ENCODE data around the gene FRS2.

Gene FRS2

GRCh38 chr12:69474456-69474855 is 4.3 kb downstream of the FRS2 start:
- no peak overlapping the region for H3K4me3 ChIP-seq (replicated peaks; ENCODE audit: insufficient read depth, low read length)
- DNase-seq (ENCODE audit: low read depth in 1 of 2, low spot score in 1 of 2) = no peak
- no peak overlapping the region for H3K27ac ChIP-seq (replicated peaks)
- H3K27me3 ChIP-seq (ENCODE audit: insufficient read depth, poor library complexity, severe bottlenecking) = no peaks in the 10 kb centered on the region
- no peak for TF ChIP-seq REST (IDR thresholded peaks at IDR 0.05; ENCODE audit: insufficient replicate concordance, low read depth)
- TF ChIP-seq GABPA (IDR thresholded peaks at IDR 0.05; ENCODE audit: low read depth) = no peak
- TF ChIP-seq POLR2AphosphoS5 (IDR thresholded peaks at IDR 0.05; ENCODE audit: low read depth) = no peak
- TF ChIP-seq SPI1 (IDR thresholded peaks at IDR 0.05; ENCODE audit: borderline replicate concordance, low read depth) = no peak
- no peak for TF ChIP-seq CTCF (IDR thresholded peaks at IDR 0.05; ENCODE audit: insufficient read depth, low read length)

GRCh38 chr12:69475237-69475975 is 5.2 kb downstream of the FRS2 start:
- no peak for DNase-seq (ENCODE audit: low read depth in 1 of 2, low spot score in 1 of 2)
- Histone ChIP-seq H3K4me3 (replicated peaks; ENCODE audit: insufficient read depth, low read length) (no peak overlapping the region), H3K27me3 (ENCODE audit: insufficient read depth, poor library complexity, severe bottlenecking) (no peaks in the 10 kb centered on the region), H3K27ac (replicated peaks) (no peak overlapping the region)
- TF ChIP-seq REST (IDR thresholded peaks at IDR 0.05; ENCODE audit: insufficient replicate concordance, low read depth) = no peak
- no peak for TF ChIP-seq CTCF (IDR thresholded peaks at IDR 0.05; ENCODE audit: insufficient read depth, low read length)
- no peak for TF ChIP-seq SPI1 (IDR thresholded peaks at IDR 0.05; ENCODE audit: borderline replicate concordance, low read depth)
- TF ChIP-seq POLR2AphosphoS5 (IDR thresholded peaks at IDR 0.05; ENCODE audit: low read depth) = no peak
- TF ChIP-seq GABPA (IDR thresholded peaks at IDR 0.05; ENCODE audit: low read depth) = no peak

GRCh38 chr12:69476276-69477017 is 6.3 kb downstream of the FRS2 start:
- Histone ChIP-seq H3K27ac (replicated peaks) (no peak overlapping the region), H3K27me3 (ENCODE audit: insufficient read depth, poor library complexity, severe bottlenecking) (no peaks in the 10 kb centered on the region), H3K4me3 (replicated peaks; ENCODE audit: insufficient read depth, low read length) (no peak overlapping the region)
- DNase-seq (ENCODE audit: low read depth in 1 of 2, low spot score in 1 of 2) = no peak
- TF ChIP-seq SPI1 (IDR thresholded peaks at IDR 0.05; ENCODE audit: borderline replicate concordance, low read depth) (no peak), CTCF (IDR thresholded peaks at IDR 0.05; ENCODE audit: insufficient read depth, low read length) (no peak), GABPA (IDR thresholded peaks at IDR 0.05; ENCODE audit: low read depth) (no peak), POLR2AphosphoS5 (IDR thresholded peaks at IDR 0.05; ENCODE audit: low read depth) (no peak)
